VCaP (cell line): ENCODE data around the gene FMN1.

Source experiments
- H3K27ac ChIP-seq: fragments of 450-650 bp; 2 replicates; pipeline ENCODE4 v1.5.1; 2017
- CTCF ChIP-seq: fragments of 450-650 bp; conservative IDR thresholded peaks from 2 replicates; pipeline ENCODE4 v1.5.1; 2017; ENCODE audit warnings: mild to moderate bottlenecking, moderate library complexity

FMN1 gene

GRCh38 chr15:32970847-32971246, 223.7 kb downstream of the FMN1 start:
- no peak overlapping the region for H3K27ac ChIP-seq
- no peak for TF ChIP-seq CTCF

GRCh38 chr15:32967521-32967920, 227.0 kb downstream of the FMN1 start:
- H3K27ac ChIP-seq: no peak overlapping the region
- TF ChIP-seq CTCF: no peak

GRCh38 chr15:32966512-32966911, 228.0 kb downstream of the FMN1 start:
- TF ChIP-seq CTCF: no peak
- no peak overlapping the region for H3K27ac ChIP-seq

GRCh38 chr15:32965897-32966296, 228.6 kb downstream of the FMN1 start:
- TF ChIP-seq CTCF: no peak
- H3K27ac ChIP-seq: no peak overlapping the region

GRCh38 chr15:32959077-32959476, 235.4 kb downstream of the FMN1 start:
- TF ChIP-seq CTCF: no peak

GRCh38 chr15:32957219-32957618, 237.3 kb downstream of the FMN1 start:
- peak overlapping the region; percentile 71 for H3K27ac ChIP-seq
- TF ChIP-seq CTCF: no peak

More at GRCh38 chr15:32959077-32959476, 235.4 kb downstream of the FMN1 start:
- H3K27ac ChIP-seq: no peak overlapping the region

- no peak for TF ChIP-seq CTCF
- H3K27ac ChIP-seq: peak overlapping the region; percentile 71
Observed at GRCh38 chr15:32956711-32957110, 237.8 kb downstream of the FMN1 start.

GRCh38 chr15:32956006-32956405, 238.5 kb downstream of the FMN1 start:
- TF ChIP-seq CTCF: peak; percentile 69
- H3K27ac ChIP-seq: peak overlapping the region; percentile 71
